Breast epithelium (tissue), 3 donors: ENCODE measurements around the gene PDE6H.

Source experiments
- CTCF ChIP-seq, 3 donors: fragments of 450-650 bp; IDR thresholded peaks; one replicate each; pipeline ENCODE4 v1.5.1; 2016 to 2017; ENCODE audit warnings: antibody characterized with exemption in 3 of 3, mild to moderate bottlenecking in 3 of 3, moderate library complexity in 3 of 3
- POLR2A ChIP-seq: fragments of 450-650 bp; IDR thresholded peaks from one replicate; pipeline ENCODE4 v1.6.1; 2016; ENCODE audit warnings: antibody characterized with exemption, mild to moderate bottlenecking, moderate library complexity

GRCh38 chr12:14976658-14977057 is 3.8 kb downstream of the PDE6H start:
- no peak for TF ChIP-seq CTCF (IDR thresholded peaks at IDR 0.05)
- TF ChIP-seq POLR2A = no peak
